Measurements from ENCODE around the gene LNX2.

Gene LNX2

DNA sequence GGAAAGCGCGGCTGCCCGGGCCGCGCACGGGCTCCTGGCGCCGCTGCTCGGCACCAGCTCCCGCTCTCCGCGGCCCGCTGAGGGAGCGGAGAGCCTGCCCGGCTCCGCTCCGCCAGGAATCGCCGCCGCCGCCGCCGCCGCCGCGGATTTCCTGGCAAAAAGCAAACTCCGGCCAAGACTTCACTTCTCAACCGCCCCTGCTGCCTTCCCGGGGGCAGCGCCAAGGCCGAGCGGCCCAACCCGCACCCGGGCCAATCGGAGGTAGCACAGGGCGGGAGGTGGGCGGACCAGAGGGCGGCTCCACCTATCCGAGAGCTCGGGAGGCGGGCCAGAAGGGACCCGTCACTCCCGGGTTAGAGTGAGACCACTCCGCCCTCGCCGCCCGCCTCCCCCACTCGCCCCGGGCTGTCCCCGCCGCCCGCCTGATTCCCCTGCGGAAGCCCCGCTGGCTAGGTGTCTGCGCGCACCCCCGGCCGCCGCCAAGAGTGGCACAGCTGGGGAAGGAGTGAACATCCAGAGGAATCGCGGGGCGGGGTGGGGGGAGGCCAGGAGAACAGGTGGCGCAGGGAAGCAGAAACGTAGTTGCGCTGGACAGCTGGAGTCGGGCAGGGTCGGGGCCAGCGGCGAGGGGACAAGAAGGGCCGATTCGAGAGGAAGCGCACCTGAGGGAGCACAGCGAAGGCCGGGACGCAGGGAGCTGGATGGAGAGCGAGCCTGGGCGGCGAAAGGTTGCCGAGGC is at the start of gene LNX2:
TSS of gene LNX2 (minus strand) at position 153 of the 739 bp plus-strand sequence. CDS start 38,826 bp downstream, outside the sequence.
- peak; percentile 90 for DNase-seq (ENCODE audit: extremely low read depth, low read depth)
- TF ChIP-seq, protein P1, sequence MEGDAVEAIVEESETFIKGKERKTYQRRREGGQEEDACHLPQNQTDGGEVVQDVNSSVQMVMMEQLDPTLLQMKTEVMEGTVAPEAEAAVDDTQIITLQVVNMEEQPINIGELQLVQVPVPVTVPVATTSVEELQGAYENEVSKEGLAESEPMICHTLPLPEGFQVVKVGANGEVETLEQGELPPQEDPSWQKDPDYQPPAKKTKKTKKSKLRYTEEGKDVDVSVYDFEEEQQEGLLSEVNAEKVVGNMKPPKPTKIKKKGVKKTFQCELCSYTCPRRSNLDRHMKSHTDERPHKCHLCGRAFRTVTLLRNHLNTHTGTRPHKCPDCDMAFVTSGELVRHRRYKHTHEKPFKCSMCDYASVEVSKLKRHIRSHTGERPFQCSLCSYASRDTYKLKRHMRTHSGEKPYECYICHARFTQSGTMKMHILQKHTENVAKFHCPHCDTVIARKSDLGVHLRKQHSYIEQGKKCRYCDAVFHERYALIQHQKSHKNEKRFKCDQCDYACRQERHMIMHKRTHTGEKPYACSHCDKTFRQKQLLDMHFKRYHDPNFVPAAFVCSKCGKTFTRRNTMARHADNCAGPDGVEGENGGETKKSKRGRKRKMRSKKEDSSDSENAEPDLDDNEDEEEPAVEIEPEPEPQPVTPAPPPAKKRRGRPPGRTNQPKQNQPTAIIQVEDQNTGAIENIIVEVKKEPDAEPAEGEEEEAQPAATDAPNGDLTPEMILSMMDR (IDR thresholded peaks at IDR 0.05; ENCODE audit: low read depth, low read length): no peak

GRCh38 chr13:27667946-27668345 is 47.6 kb upstream of the LNX2 start:
- DNase-seq (ENCODE audit: extremely low read depth, low read depth): no peak
- TF ChIP-seq, protein P1 (IDR thresholded peaks at IDR 0.05; ENCODE audit: low read depth, low read length): no peak

DNA sequence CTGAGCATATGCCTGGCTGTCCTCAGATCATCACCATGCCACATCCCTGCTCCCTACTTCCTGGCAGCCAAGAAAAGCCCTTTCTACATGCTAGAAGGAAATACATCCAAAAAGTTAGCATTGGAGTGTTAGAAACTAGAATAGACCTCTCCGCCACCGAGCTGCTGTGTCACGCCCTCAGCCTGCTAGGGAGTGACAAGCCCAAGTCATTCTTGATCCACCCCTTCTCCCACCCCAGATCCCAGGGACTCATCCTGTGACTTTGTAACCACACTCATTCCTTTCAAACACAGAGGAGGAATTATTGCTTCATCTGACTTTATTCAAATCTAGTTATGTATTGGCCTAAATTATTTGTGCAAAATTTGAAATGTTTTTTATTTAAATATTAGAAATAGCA is 46.6 kb upstream of the LNX2 start:
- TF ChIP-seq, protein P1 (IDR thresholded peaks at IDR 0.05; ENCODE audit: low read depth, low read length): no peak
- DNase-seq (ENCODE audit: extremely low read depth, low read depth): no peak

GRCh38 chr13:27665761-27666160 is 45.4 kb upstream of the LNX2 start:
- DNase-seq (ENCODE audit: extremely low read depth, low read depth): no peak
- TF ChIP-seq, protein P1 (IDR thresholded peaks at IDR 0.05; ENCODE audit: low read depth, low read length): no peak

DNA sequence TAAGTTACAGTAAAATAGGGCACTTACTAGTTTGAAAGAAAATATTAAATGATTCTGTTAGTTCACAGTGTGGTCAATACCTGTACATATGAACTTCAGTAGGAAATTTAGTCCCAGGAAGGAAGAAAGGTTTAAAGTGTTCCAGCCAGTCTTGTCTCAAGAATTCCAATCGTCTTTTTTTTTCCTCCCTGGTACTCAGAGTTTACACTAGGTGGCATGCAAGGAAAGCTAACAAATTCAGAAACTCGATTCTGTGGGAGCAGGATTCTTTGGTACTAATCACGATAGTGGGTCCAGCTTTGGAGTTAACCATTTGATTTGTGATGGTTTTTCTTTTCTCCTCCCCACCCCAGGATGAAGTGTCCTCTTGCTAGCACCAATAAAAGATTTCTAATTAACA is 45.0 kb upstream of the LNX2 start:
- TF ChIP-seq, protein P1 (IDR thresholded peaks at IDR 0.05; ENCODE audit: low read depth, low read length): peak; percentile 14
- DNase-seq (ENCODE audit: extremely low read depth, low read depth): no peak

DNA sequence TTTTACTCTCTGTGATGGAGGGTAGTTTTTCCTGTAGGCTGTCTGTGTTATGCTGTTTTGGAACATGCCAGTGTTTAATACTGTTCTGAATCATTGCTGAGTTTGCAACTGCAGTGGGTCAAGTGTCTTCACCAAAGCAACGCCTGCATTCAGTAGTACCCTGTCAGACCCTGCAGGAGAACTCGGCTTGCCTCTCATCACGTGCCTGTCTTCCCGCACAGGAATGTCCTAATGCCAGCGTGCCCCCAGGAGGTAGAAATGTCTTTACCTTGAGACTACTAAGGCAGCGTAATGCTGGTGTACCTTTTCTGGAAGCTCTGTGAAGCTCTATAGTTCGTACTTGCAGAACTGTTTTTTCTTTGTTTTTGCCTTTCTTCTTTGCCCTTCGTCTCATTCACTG is 43.6 kb upstream of the LNX2 start:
- DNase-seq (ENCODE audit: extremely low read depth, low read depth): no peak
- TF ChIP-seq, protein P1 (IDR thresholded peaks at IDR 0.05; ENCODE audit: low read depth, low read length): no peak

GRCh38 chr13:27662738-27663470 is 42.6 kb upstream of the LNX2 start:
- TF ChIP-seq, protein P1 (IDR thresholded peaks at IDR 0.05; ENCODE audit: low read depth, low read length): no peak
- DNase-seq (ENCODE audit: extremely low read depth, low read depth): no peak

Measured in AG09319 (cell line).